Effector memory CD8-positive, alpha-beta T cell (primary cell): ENCODE data around the gene PCSK5.
A peak's percentile ranks its signal among the peaks of the same experiment; 100 is the strongest.

ENCODE experiments used
- ATAC-seq: fragments of 150-1000 bp; cut with Tn5 transposase; replicated peaks from 2 replicates; pipeline ENCODE4 v1.10.0; 2021; ENCODE audit warnings: mild to moderate bottlenecking, moderate library complexity
- DNase-seq, 3 experiments: peaks; one replicate each; pipeline ENCODE4 v3.0.0; 2021
- H3K27ac Mint-ChIP-seq, 2 donors: one replicate each; pipeline ENCODE4 v1.8.0; 2022; ENCODE audit warnings: mild to moderate bottlenecking in 2 of 2, mixed read lengths in 2 of 2, moderate library complexity in 2 of 2
- H3K27me3 Mint-ChIP-seq, 2 donors: one replicate each; pipeline ENCODE4 v1.8.0; 2022; ENCODE audit warnings: mixed read lengths in 2 of 2
- H3K36me3 Mint-ChIP-seq: one replicate; pipeline ENCODE4 v1.8.0; 2022; ENCODE audit warnings: mild to moderate bottlenecking, moderate library complexity, mixed read lengths; ENCODE audit not compliant: insufficient read depth
- H3K4me1 Mint-ChIP-seq, 2 donors: one replicate each; pipeline ENCODE4 v1.8.0; 2022; ENCODE audit warnings: low read depth in 2 of 2, mixed read lengths in 2 of 2
- H3K4me3 Mint-ChIP-seq, 2 donors: one replicate each; pipeline ENCODE4 v1.8.0; 2022; ENCODE audit warnings: mild to moderate bottlenecking in 2 of 2, mixed read lengths in 2 of 2, moderate library complexity in 2 of 2
- H3K9me3 Mint-ChIP-seq, 2 donors: one replicate each; pipeline ENCODE4 v1.8.0; 2022; ENCODE audit warnings: mixed read lengths in 2 of 2

The PCSK5 gene

DNA sequence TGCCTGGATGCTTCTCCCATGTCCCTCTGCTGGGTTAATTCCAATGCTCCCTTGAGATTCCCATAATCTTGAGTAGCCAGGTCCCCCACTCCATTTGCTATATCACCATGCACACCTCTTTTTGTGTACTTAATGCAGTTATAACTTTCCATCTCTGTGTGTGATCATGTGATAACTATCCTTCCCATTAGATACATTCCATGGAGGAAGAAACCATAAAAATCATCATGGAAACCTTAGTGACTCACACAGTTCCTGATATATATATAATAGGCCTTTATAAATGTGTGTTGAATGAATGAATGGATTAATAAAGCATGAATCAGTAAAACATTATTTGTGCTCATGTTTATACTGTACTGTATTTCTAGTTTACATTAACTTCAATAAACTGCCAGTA, 104.6 kb downstream of the PCSK5 start:
- H3K27me3 Mint-ChIP-seq: no peaks in the 10 kb centered on the region
- no peak overlapping the region for H3K4me3 Mint-ChIP-seq
- ATAC-seq: no peak
- H3K9me3 Mint-ChIP-seq: peaks cover 0 to 8% of the 10 kb centered on the region in 2 donors
- no peak overlapping the region for H3K27ac Mint-ChIP-seq
- no peak for DNase-seq
- H3K36me3 Mint-ChIP-seq: no peaks in the 10 kb centered on the region
- H3K4me1 Mint-ChIP-seq: no peaks in the 10 kb centered on the region

DNA sequence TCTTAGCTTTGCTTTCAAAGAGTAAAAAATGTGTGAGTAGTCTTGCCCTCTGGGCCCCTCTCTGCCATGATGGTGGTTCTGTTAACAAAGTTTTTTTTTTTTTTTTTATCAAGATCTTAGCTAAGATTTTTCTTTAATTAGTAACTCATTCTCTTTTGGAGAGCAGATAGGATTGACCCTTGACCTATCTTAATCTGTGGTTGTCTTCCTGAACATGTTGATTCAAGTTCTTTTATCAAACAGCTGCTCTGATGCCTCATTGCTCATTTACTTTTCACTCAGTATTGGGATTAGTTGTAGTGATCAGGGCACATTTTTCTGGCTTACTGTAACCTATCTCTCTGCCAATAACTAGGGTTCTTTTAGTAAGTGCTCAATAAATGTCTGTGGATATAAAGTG, 106.3 kb downstream of the PCSK5 start:
- H3K27ac Mint-ChIP-seq: no peak overlapping the region
- DNase-seq (no peak), ATAC-seq (no peak)
- H3K27me3 Mint-ChIP-seq: no peaks in the 10 kb centered on the region
- no peaks in the 10 kb centered on the region for H3K4me1 Mint-ChIP-seq
- H3K36me3 Mint-ChIP-seq: no peaks in the 10 kb centered on the region
- H3K9me3 Mint-ChIP-seq: peaks cover 0 to 8% of the 10 kb centered on the region in 2 donors
- no peak overlapping the region for H3K4me3 Mint-ChIP-seq

DNA sequence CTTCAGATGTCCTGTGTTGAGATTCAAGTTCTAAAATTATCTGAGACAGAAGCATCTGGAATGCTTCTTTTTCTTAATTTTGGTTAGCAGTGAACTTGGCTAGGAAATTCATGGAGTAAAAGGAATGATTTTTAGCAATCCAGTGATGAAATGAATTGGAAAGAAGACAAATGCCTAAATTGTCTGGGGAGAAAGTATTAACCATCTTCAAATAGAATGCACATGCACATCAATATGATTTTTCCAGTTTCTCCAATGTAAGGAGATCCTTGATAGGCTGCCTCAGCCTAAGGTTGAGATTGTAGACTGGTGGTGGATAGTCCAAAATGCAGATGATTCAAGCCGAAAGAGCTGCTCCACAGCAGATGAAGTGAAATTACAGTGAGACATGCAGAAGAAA, 106.7 kb downstream of the PCSK5 start:
- DNase-seq (no peak), ATAC-seq (no peak)
- H3K27ac Mint-ChIP-seq: no peak overlapping the region
- no peaks in the 10 kb centered on the region for H3K36me3 Mint-ChIP-seq
- H3K9me3 Mint-ChIP-seq: peaks cover 0 to 8% of the 10 kb centered on the region in 2 donors
- H3K4me1 Mint-ChIP-seq: no peaks in the 10 kb centered on the region
- H3K27me3 Mint-ChIP-seq: no peaks in the 10 kb centered on the region
- no peak overlapping the region for H3K4me3 Mint-ChIP-seq

DNA sequence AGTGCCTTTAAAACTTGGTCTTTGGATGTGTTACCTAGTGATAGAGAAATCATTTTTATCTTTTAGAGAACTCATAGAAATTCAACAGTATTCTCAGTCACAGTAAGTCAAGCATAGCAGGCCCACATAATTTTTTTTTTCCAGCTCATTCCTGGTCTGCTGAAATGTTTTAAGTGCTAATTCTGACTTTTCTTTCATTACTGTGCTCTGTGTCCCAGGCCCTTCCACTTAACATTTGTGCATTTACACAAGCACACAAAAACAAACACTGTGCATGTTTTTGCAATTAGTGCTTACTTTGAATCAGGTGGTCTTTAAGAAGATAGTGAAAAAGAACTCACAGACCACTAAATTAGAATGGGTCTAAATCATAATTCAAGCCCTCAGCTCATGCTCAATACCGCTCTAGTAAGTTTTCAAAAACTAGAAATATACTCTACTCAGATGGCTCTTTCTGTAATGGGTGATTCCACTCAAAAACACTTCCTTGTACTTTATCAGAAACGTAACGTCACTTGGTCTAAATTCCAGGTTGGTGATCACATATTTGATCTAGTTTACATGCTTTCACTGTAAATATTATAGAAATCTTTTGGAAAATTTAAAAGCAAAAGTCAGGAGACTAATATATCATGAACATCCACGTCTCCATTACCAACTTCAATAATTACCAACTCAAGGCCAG, 107.8 kb downstream of the PCSK5 start:
- Mint-ChIP-seq H3K9me3 (peaks cover 0 to 8% of the 10 kb centered on the region in 2 donors), H3K4me3 (no peak overlapping the region), H3K27ac (no peak overlapping the region), H3K36me3 (no peaks in the 10 kb centered on the region), H3K27me3 (no peaks in the 10 kb centered on the region), H3K4me1 (no peaks in the 10 kb centered on the region)
- ATAC-seq (no peak), DNase-seq (no peak)

DNA sequence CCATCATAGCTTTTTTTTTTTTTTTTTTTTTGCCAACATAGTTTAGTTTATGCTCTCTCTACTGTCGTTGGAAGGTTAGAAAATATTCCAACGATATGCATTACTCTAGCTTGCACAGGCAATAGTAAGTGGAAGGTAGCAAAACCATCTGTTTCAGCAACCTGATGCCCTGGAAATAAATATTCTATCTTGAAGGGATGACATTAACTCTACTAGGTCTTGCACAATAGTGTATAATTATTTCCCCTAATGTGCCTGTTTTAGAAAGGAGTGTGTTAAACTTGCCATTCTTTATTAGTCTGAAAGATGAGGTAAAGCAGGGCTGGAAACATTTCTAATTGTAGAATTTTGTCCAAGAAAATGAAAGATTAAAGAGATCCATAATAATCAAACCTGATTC, 111.0 kb downstream of the PCSK5 start:
- DNase-seq: no peak
- H3K4me3 Mint-ChIP-seq: no peak overlapping the region
- ATAC-seq: no peak
- no peak overlapping the region for H3K27ac Mint-ChIP-seq
- no peaks in the 10 kb centered on the region for H3K36me3 Mint-ChIP-seq
- H3K4me1 Mint-ChIP-seq: no peaks in the 10 kb centered on the region
- no peaks in the 10 kb centered on the region for H3K27me3 Mint-ChIP-seq
- H3K9me3 Mint-ChIP-seq: no peaks in the 10 kb centered on the region

DNA sequence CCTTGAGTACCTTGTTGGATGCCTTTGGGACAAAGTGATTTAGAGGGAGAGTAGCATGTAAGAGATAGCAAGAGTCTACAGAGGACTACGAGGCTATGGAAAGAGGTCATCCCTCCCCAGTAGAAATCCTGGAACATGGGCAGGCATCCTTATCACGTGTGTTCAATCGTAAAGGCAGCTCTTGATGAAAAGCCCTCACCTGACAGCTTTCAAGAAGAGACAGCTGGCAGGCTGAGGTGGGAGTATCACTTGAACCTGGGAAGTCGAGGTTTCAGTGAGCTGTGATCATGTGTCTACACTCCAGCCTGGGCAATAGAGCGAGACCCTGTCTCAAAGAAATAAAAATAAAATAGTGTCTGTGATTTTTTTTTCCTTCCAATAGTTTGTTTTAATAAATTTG, 112.6 kb downstream of the PCSK5 start:
- no peaks in the 10 kb centered on the region for H3K9me3 Mint-ChIP-seq
- H3K4me1 Mint-ChIP-seq: no peaks in the 10 kb centered on the region
- no peaks in the 10 kb centered on the region for H3K27me3 Mint-ChIP-seq
- ATAC-seq (no peak), DNase-seq (no peak)
- H3K4me3 Mint-ChIP-seq: no peak overlapping the region
- no peak overlapping the region for H3K27ac Mint-ChIP-seq
- H3K36me3 Mint-ChIP-seq: no peaks in the 10 kb centered on the region

DNA sequence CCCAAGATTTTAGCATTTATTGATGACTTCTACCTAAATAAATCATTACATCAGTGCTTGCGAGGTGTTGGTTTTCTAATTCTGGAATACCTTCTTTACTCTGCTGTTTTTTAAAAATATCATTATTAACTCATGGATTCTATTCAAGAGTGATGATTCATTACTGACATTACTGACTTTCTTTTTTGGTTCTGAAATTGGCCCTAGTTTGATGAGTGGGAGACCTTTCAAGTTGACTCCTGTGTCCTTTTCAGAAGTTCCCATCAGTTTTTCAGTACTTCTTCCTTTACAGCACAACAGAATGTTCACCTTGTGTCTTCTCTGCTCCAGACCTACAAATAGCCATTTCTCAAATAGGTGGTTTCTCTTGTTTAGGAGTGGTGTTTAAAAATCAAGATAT, 114.1 kb downstream of the PCSK5 start:
- Mint-ChIP-seq H3K27ac (no peak overlapping the region), H3K36me3 (no peaks in the 10 kb centered on the region), H3K27me3 (no peaks in the 10 kb centered on the region), H3K4me1 (no peaks in the 10 kb centered on the region), H3K4me3 (no peak overlapping the region), H3K9me3 (no peaks in the 10 kb centered on the region)
- ATAC-seq (no peak), DNase-seq (no peak)

DNA sequence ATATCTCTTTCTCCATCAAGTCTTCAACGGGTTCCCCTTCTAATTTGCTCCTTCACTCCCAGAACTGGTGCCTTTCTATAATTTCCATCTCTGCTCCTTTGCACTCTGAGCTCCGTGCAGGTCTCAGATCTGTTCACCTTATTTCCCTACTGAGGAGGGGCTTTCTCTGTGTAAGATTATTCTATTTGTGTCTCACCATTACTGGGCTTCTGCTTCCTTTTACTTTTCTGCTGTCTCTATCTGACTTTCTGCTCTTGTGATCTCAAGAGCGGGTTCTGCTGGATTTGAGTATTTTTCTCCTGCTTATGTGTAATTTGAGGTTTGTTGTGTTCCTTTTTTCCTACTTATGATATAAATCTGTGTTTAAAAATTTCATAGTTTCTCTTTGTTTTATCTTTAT, 117.5 kb downstream of the PCSK5 start:
- Mint-ChIP-seq H3K27ac (no peak overlapping the region), H3K4me1 (no peaks in the 10 kb centered on the region), H3K36me3 (no peaks in the 10 kb centered on the region), H3K9me3 (no peaks in the 10 kb centered on the region), H3K27me3 (no peaks in the 10 kb centered on the region), H3K4me3 (no peak overlapping the region)
- no peak for DNase-seq
- no peak for ATAC-seq

DNA sequence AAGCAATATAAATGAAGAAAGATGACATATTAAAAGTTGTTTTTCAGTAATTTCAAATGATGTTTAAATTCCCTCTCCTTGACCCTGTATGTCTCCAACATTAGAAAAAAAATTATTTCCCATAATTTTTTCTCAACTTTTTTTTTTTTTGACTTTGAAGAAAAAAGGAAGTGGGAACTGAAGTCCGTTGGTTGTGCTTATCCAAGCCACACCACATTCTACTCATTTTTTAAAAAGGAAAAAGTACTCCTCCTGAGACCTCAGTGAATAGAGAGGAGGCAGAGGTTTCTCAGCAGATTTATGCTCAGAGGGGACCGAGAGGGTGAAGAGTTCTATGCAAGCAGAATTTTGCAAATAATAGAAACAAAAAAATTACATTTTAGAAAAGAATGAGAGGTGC, 123.3 kb downstream of the PCSK5 start:
- H3K27me3 Mint-ChIP-seq: no peaks in the 10 kb centered on the region
- DNase-seq (no peak), ATAC-seq (no peak)
- H3K4me3 Mint-ChIP-seq: no peak overlapping the region
- no peak overlapping the region for H3K27ac Mint-ChIP-seq
- no peaks in the 10 kb centered on the region for H3K36me3 Mint-ChIP-seq
- peaks cover 0 to 1% of the 10 kb centered on the region in 2 donors for H3K9me3 Mint-ChIP-seq
- H3K4me1 Mint-ChIP-seq: no peaks in the 10 kb centered on the region

DNA sequence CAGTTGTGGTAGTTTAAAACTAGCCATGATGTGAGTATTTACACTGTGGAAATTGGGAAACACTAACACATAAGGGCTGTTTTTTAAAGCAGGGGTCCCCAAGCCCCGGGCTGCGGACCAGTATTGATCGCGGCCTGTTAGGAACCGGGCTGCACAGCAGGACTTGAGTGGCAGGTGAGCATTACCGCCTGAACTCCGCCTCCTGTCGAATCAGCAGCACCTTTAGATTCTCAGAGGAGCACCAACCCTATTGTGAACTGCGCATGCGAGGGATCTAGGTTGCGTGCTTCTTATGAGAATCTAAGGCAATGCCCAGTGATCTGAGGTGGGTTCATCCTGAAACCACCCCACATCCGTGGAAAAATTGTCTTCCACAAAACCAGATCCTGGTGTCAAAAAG, 127.8 kb downstream of the PCSK5 start:
- H3K27me3 Mint-ChIP-seq: no peaks in the 10 kb centered on the region
- ATAC-seq: no peak
- H3K4me1 Mint-ChIP-seq: peaks cover 0 to 2% of the 10 kb centered on the region in 2 donors
- no peaks in the 10 kb centered on the region for H3K36me3 Mint-ChIP-seq
- no peak overlapping the region for H3K4me3 Mint-ChIP-seq
- DNase-seq: no peak
- peaks cover 0 to under 1% of the 10 kb centered on the region in 2 donors for H3K9me3 Mint-ChIP-seq
- no peak overlapping the region for H3K27ac Mint-ChIP-seq

DNA sequence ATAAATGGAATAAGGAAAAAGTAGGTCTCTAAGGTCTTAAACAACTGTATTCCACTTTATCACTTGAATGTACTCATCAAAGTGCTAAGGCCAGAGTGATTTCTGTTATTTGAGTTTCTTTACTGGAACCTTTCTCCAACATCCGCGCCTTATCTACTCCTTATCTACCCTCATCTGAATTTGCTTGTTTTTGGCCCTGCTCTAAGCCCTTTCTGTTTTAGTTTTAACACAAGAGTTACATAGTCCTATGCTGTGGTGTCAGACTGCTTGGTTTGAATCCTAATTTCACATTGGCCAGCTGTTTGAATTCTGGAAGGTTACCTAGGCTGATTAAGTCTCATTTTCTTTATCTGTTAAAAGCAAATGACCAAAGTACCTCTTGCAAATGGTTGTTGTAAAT, 128.3 kb downstream of the PCSK5 start:
- Mint-ChIP-seq H3K4me1 (peaks cover 0 to 6% of the 10 kb centered on the region in 2 donors), H3K36me3 (no peaks in the 10 kb centered on the region), H3K4me3 (no peak overlapping the region), H3K27me3 (no peaks in the 10 kb centered on the region), H3K27ac (no peak overlapping the region), H3K9me3 (no peaks in the 10 kb centered on the region)
- DNase-seq (no peak), ATAC-seq (no peak)

DNA sequence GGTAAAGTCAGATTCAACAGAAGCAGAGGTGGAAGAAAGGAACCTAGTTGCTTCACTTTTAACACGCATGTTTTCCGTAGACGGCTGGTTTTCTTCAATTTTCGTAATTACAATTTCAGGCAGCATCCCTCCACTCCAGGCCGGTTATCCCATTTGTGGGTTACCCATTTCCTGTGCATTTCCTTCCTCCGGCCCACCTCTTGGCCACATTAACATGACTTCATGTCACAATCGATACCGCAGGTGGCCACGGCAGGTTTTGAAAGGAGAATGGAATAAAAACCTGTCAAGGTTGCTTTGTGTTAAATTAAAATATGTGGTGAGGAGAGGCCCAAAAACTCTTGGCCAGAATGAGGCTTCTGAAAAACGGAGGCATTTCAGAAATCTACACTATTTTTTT, 130.2 kb downstream of the PCSK5 start:
- H3K27me3 Mint-ChIP-seq: no peaks in the 10 kb centered on the region
- H3K4me1 Mint-ChIP-seq: peaks cover 0 to 6% of the 10 kb centered on the region in 2 donors
- no peak for DNase-seq
- H3K36me3 Mint-ChIP-seq: no peaks in the 10 kb centered on the region
- no peak overlapping the region for H3K27ac Mint-ChIP-seq
- ATAC-seq: no peak
- H3K4me3 Mint-ChIP-seq: no peak overlapping the region
- H3K9me3 Mint-ChIP-seq: no peaks in the 10 kb centered on the region

DNA sequence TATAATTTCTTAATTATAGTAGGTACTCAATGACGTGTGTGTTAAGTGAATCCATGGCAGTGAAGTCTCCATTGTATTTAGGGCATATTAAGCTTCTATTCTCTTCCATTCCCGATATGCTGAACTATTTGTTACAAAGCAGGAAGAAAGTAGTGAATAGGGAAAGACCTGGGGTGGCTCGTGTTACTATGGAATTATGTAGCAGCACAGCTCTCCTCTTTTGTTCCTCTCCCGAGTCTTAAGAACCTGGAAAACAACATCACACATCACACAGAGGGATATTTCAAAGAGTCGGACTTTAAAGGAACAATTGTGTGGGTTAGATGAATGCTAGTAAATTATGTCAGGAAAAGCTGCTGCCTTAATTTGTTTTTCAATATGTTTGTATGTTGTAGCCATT, 131.8 kb downstream of the PCSK5 start:
- H3K36me3 Mint-ChIP-seq: no peaks in the 10 kb centered on the region
- H3K4me3 Mint-ChIP-seq: no peak overlapping the region
- no peaks in the 10 kb centered on the region for H3K9me3 Mint-ChIP-seq
- H3K27ac Mint-ChIP-seq: no peak overlapping the region
- no peaks in the 10 kb centered on the region for H3K27me3 Mint-ChIP-seq
- ATAC-seq (no peak), DNase-seq (no peak)
- H3K4me1 Mint-ChIP-seq: peaks cover 0 to 7% of the 10 kb centered on the region in 2 donors

DNA sequence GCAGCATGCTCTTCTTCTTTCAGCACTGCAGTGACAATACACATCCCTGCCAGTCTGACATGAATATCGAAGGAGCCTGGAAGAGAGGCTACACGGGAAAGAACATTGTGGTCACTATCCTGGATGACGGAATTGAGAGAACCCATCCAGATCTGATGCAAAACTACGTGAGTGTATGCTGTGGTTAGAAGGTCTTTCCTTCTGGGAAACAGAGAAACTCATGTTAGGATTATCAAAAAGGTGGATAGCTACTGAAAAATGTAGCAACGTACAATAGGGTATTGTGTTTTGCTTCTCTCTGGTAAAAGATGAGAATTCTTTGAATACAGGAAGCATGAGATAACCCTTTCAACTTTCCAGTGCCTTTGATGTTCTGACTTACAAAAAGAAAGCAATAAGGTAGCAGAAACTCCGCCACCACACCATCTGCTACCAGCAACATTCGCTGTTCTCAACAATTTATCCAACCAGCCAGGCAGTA, 133.3 kb downstream of the PCSK5 start:
- peak; percentile 69 for ATAC-seq
- Mint-ChIP-seq H3K27ac (peak overlapping the region in 1 of 2 donors; percentile 68), H3K4me1 (peaks cover 0 to 15% of the 10 kb centered on the region in 2 donors), H3K4me3 (peak overlapping the region; percentile 37 to 51), H3K9me3 (peaks cover 0 to 7% of the 10 kb centered on the region in 2 donors), H3K36me3 (no peaks in the 10 kb centered on the region), H3K27me3 (no peaks in the 10 kb centered on the region)
- DNase-seq: no peak
